Kidney capillary endothelial cell (primary cell): ENCODE data around the gene TLR3.
"Not testable (repeated sequence)": the region's sequence is repeated elsewhere in the genome, so short reads cannot be mapped to it uniquely, and the experiment has no call there.

Source experiments
- DNase-seq: peaks from one replicate; pipeline ENCODE4 v3.0.0-alpha.2; 2018; ENCODE audit warnings: low spot score

Gene TLR3

GRCh38 chr4:186047501-186047900 is 21.5 kb upstream of the TLR3 start:
- DNase-seq = not testable (repeated sequence)

DNA sequence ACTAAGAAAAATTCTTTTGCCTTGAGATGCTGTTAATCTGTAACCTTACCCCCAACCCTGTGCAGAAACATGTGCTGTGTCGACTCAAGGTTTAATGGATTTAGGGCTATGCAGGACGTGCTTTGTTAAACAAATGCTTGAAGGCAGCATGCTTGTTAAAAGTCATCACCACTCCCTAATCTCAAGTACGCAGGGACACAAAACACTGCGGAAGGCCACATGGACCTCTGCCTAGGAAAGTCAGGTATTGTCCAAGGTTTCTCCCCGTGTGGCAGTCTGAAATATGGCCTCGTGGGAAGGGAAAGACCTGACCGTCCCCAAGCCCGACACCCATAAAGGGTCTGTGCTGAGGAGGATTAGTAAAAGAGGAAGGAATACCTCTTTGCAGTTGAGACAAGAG is 18.8 kb upstream of the TLR3 start:
- not testable (repeated sequence) for DNase-seq

- DNase-seq = no peak
Observed at GRCh38 chr4:186051096-186051495, 17.9 kb upstream of the TLR3 start.

DNA sequence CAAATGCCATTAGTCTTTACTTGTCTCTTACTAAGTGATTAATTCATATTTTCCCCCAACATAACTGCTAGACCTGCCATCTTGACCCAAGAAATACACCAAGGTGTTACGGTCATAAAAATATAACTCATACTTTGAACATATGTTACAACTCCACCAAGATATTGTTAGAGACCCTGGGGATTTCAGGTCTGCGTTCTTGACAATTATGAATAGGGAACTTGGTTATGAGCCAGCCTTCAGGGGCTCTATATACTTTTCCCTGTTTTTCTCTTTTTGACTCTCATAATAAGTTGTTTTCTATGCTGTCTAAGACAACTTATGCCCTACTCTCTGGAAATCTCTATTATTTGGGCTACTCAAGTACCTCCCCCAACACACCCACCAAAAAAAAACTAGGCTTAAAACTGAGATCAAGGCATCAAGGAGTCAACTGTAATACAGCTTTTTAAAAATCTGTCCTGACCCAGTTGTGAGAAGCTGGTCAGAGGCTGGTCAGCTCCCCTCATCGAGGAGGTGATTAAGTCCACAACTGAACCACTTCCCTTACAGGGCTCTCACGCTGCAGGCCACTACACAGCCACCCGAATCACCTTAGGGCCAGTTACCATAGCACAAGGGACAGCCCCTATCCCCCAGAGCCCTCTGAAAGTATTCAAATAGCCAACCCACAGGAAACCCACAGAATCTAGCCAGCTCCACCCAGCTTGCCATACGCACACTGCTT is 10.5 kb upstream of the TLR3 start:
- no peak for DNase-seq

- no peak for DNase-seq
Observed at GRCh38 chr4:186058980-186059316, 10.0 kb upstream of the TLR3 start.

GRCh38 chr4:186061921-186062320 is 7.0 kb upstream of the TLR3 start:
- DNase-seq = no peak

- peak; percentile 52 for DNase-seq
Observed at GRCh38 chr4:186067757-186068385, 1.1 kb upstream of the TLR3 start.

- no peak for DNase-seq
Observed at GRCh38 chr4:186069729-186070128, 773 bp downstream of the TLR3 start.

- no peak for DNase-seq
Observed at GRCh38 chr4:186072516-186072915, 3.6 kb downstream of the TLR3 start.

GRCh38 chr4:186074189-186074588 is 5.2 kb downstream of the TLR3 start:
- DNase-seq = no peak

DNA sequence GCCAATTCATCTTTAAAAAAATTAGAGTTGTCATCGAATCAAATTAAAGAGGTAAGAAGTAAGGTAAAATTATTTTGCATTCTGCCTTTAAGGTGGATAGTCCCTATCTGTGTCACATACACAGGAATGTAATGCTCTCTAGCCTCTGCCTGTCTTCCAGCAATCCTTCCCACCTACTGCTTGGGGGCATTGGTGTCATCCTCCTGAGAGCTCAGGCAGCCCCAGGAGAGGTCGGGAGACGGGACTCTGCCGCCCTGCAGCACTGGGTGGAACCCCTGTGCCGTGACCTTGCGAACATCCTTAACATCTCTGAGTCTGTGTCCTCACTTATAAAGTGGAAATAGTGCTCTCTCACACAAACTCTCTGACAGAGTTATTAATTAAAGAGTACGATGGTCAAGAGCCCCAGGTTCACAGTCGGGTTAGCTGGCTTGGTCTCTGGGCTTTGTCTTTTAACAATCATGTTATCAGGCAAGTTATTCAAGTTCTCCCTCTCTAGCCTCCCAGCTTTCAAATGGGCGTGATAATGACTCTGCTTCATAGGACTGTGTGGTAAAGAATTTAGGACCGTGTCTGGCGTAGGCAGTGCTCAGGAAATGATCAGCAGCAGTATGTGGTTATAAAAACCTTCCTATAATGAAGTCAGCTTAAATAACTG is 10.2 kb downstream of the TLR3 start:
- DNase-seq = no peak

DNA sequence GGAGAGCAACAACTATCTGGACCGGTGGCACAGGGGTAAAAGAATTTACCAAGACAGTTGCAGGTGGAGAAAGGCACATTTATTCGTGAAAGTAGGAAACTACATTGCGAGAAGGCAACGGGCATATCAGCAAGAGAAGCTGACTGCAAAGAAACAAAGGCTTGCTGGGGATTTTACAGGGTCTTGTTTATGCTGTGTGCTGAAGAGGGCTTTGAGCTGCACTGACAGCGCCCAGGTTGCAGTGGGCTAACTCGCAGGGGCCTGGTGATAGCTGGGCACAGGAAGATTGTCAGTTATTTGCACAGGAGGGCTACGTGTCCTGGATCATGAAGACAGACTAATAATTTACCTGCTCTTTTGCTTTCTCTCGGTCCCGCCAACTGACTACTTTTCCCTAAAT is 10.7 kb downstream of the TLR3 start:
- no peak for DNase-seq

GRCh38 chr4:186081202-186081807 is 12.3 kb downstream of the TLR3 start:
- peak; percentile 10 for DNase-seq

GRCh38 chr4:186082221-186082620 is 13.3 kb downstream of the TLR3 start:
- DNase-seq = no peak

GRCh38 chr4:186088523-186088922 is 19.6 kb downstream of the TLR3 start:
- DNase-seq = no peak

DNA sequence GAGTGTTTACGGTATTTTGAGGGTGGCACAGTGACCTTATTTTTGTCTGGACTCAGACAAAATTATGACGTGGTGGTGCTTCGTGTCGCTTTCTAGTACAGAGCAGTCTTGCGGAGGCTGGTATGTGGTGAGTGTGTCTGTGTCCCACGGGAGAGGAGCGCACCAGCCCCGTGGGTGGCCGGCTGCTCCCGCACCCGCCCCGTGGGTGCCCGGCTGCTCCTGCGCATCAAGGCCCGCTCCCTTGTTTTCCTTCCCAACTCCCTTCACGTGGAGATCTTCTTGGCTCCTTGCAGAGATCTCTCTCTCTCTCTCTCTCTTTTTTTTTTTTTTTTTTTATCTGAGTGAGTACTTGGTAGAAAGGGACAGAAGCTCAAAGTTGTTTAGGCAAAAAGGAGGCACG is 23.3 kb downstream of the TLR3 start:
- DNase-seq = no peak

DNA sequence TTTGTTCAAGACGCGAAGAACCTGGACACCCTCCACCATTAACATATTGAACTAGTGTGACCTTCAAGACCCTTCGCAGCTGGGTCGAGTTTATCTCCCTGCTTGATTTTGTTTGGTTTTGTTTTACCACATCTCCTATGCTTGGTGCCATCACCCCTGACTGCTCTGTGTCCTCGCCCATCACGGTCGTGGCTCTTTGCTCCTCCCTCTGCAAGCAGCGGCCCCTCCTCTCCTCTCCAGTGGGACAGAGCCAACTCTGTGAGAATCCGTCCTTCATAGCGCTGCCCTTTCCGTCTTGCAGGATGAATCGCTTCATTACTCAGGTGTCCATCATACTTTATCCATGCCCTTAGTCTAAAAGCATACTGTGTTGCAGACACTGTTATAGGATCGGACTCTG is 26.4 kb downstream of the TLR3 start:
- no peak for DNase-seq

GRCh38 chr4:186096681-186097165 is 27.8 kb downstream of the TLR3 start:
- no peak for DNase-seq

DNA sequence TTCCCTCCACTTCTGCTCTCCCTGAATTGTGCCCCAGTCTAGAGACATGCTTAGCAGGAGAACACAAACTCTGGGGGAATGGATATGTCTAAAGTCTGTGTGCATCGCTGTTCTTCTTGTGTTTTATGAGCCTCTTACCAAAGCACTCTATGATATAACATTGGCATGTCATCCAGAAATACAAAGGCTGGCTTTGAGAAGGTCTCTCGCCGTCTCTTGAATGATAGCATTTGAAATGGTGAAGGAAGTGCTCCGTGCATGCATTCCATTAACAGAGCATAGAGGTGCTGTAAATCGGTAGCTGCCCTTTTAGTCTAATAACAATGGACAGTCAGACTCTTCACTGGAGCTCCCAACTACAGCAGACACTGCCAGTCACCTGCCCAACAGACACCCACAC is 28.4 kb downstream of the TLR3 start:
- DNase-seq = no peak

DNA sequence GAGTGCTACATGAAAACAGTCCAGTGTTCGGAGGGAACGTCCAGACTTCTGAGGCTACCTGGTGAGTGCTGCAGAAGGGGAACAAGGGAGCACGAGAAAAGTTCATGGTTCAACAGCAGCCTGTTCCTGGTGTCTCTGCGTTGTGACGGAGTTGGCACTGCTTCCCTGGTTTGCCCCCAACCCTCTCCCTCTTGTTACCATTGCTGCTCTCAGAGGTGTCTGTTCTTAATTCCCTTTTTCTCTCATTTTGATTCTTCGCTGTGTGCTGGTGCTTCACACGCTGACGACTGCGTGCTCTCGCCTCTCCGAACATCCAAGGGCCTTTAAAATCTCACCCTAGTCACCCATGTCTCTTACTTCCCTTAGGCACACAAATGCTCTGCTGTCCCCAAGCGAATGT is 34.0 kb downstream of the TLR3 start:
- DNase-seq = no peak

GRCh38 chr4:186104114-186104889 is 35.3 kb downstream of the TLR3 start, which contains the start of gene FAM149A:
FAM149A (plus strand) TSS chr4:186104704.
- no peak for DNase-seq
